HS-5 (cell line): ENCODE measurements around the gene SYTL4.
A peak's percentile ranks its signal among the peaks of the same experiment; 100 is the strongest.

Source experiments
- DNase-seq: peaks from one replicate; pipeline ENCODE4 v3.0.0-alpha.2; 2012; ENCODE audit warnings: low read depth

Gene SYTL4

GRCh38 chrX:100647739-100648138 lies 84.2 kb downstream of the SYTL4 start:
- no peak for DNase-seq

GRCh38 chrX:100647095-100647494 lies 84.8 kb downstream of the SYTL4 start:
- DNase-seq, result no peak

GRCh38 chrX:100645106-100645505 lies 86.8 kb downstream of the SYTL4 start:
- DNase-seq, result no peak

GRCh38 chrX:100643956-100644860 lies 87.7 kb downstream of the SYTL4 start, which contains the start of gene SRPX2:
SRPX2 (plus strand) TSS chrX:100644199; CDS start chrX:100646323, 2,124 bp downstream.
- peak; percentile 67 for DNase-seq

- no peak for DNase-seq
These were observed 88.7 kb downstream of the SYTL4 start for GRCh38 chrX:100643212-100643611.

- DNase-seq, result no peak
These were observed 89.6 kb downstream of the SYTL4 start for GRCh38 chrX:100642290-100642689.

GRCh38 chrX:100636321-100636991 lies 95.5 kb downstream of the SYTL4 start, which contains the start of gene TSPAN6:
TSPAN6 (minus strand) TSS chrX:100636806; CDS start chrX:100636694, 112 bp downstream.
- peak; percentile 46 for DNase-seq

- DNase-seq, result no peak
These were observed 96.0 kb downstream of the SYTL4 start for GRCh38 chrX:100635989-100636320.

- no peak for DNase-seq
These were observed 96.9 kb downstream of the SYTL4 start for GRCh38 chrX:100635040-100635439.

- DNase-seq, result no peak
These were observed 105.9 kb downstream of the SYTL4 start for GRCh38 chrX:100625985-100626491.
